ENCODE measurements around the gene CSK.

CSK gene

GRCh38 chr15:74840851-74841775 lies 59.2 kb downstream of the CSK start:
- Histone ChIP-seq H2AFZ (ENCODE audit: low read depth, low read length) (no peak overlapping the region), H4K20me1 (ENCODE audit: insufficient read depth, low read length) (no peaks in the 10 kb centered on the region), H3K27me3 (ENCODE audit: low read depth, low read length) (no peaks in the 10 kb centered on the region), H3K4me1 (ENCODE audit: low read length) (peaks cover 29% of the 10 kb centered on the region), H3K36me3 (replicated peaks; ENCODE audit: low read depth, low read length) (peaks cover 50% of the 10 kb centered on the region), H3K27ac (ENCODE audit: low read length) (no peak overlapping the region), H3K4me3 (ENCODE audit: low read length) (no peak overlapping the region; the same call in 1 of the 2 replicates), H3K9ac (ENCODE audit: low read length) (no peak overlapping the region), H3K79me2 (ENCODE audit: low read length) (peaks cover 13% of the 10 kb centered on the region), H3K4me2 (ENCODE audit: low read length) (peak overlapping the region; percentile 87; the same call in 1 of the 2 replicates), H3K9me3 (ENCODE audit: insufficient read depth, low read length) (no peaks in the 10 kb centered on the region)
- TF ChIP-seq CTCF (IDR thresholded peaks at IDR 0.05; ENCODE audit: low read depth, low read length) (no peak), EZH2phosphoT487 (IDR thresholded peaks at IDR 0.05; ENCODE audit: low read depth) (no peak)

GRCh38 chr15:74841891-74842373 lies 60.1 kb downstream of the CSK start:
- peaks cover 13% of the 10 kb centered on the region for H3K79me2 ChIP-seq (ENCODE audit: low read length)
- no peaks in the 10 kb centered on the region for H4K20me1 ChIP-seq (ENCODE audit: insufficient read depth, low read length)
- H3K9me3 ChIP-seq (ENCODE audit: insufficient read depth, low read length), result no peaks in the 10 kb centered on the region
- no peak overlapping the region for H2AFZ ChIP-seq (ENCODE audit: low read depth, low read length)
- H3K27me3 ChIP-seq (ENCODE audit: low read depth, low read length), result no peaks in the 10 kb centered on the region
- H3K36me3 ChIP-seq (replicated peaks; ENCODE audit: low read depth, low read length), result peaks cover 48% of the 10 kb centered on the region
- peak overlapping the region; percentile 87 for H3K4me2 ChIP-seq (ENCODE audit: low read length)
- peaks cover 29% of the 10 kb centered on the region for H3K4me1 ChIP-seq (ENCODE audit: low read length)
- TF ChIP-seq EZH2phosphoT487 (IDR thresholded peaks at IDR 0.05; ENCODE audit: low read depth) (no peak), CTCF (IDR thresholded peaks at IDR 0.05; ENCODE audit: low read depth, low read length) (no peak)
- peak overlapping the region; percentile 85 for H3K9ac ChIP-seq (ENCODE audit: low read length)
- H3K27ac ChIP-seq (ENCODE audit: low read length), result no peak overlapping the region
- peak overlapping the region; percentile 82 for H3K4me3 ChIP-seq (ENCODE audit: low read length)

- peaks cover 51% of the 10 kb centered on the region for H3K36me3 ChIP-seq (replicated peaks; ENCODE audit: low read depth, low read length)
- peaks cover 29% of the 10 kb centered on the region for H3K4me1 ChIP-seq (ENCODE audit: low read length)
- peak within 1 kb of the TSS; percentile 85 for H3K9ac ChIP-seq (ENCODE audit: low read length)
- H3K9me3 ChIP-seq (ENCODE audit: insufficient read depth, low read length), result no peaks in the 10 kb centered on the region
- TF ChIP-seq CTCF (IDR thresholded peaks at IDR 0.05; ENCODE audit: low read depth, low read length), result peak; percentile 43
- no peak for TF ChIP-seq EZH2phosphoT487 (IDR thresholded peaks at IDR 0.05; ENCODE audit: low read depth)
- H3K27ac ChIP-seq (ENCODE audit: low read length), result peak within 1 kb of the TSS; percentile 79
- H3K27me3 ChIP-seq (ENCODE audit: low read depth, low read length), result no peaks in the 10 kb centered on the region
- H3K4me3 ChIP-seq (ENCODE audit: low read length), result peak within 1 kb of the TSS; percentile 82
- H3K4me2 ChIP-seq (ENCODE audit: low read length), result peak within 1 kb of the TSS; percentile 87
- H2AFZ ChIP-seq (ENCODE audit: low read depth, low read length), result peak within 1 kb of the TSS; percentile 12; the same call in 1 of the 2 replicates
- peaks cover 13% of the 10 kb centered on the region for H3K79me2 ChIP-seq (ENCODE audit: low read length)
- no peaks in the 10 kb centered on the region for H4K20me1 ChIP-seq (ENCODE audit: insufficient read depth, low read length)
Observed at GRCh38 chr15:74842581-74843444, 60.9 kb downstream of the CSK start, which contains the start of gene ULK3. Gene ULK3 (minus strand): TSS chr15:74843156. CDS start chr15:74843105, 51 bp downstream.
